Measurements from ENCODE around the gene BACE2.
"Not testable (repeated sequence)": the region's sequence is repeated elsewhere in the genome, so short reads cannot be mapped to it uniquely, and the experiment has no call there.

The BACE2 gene

DNA sequence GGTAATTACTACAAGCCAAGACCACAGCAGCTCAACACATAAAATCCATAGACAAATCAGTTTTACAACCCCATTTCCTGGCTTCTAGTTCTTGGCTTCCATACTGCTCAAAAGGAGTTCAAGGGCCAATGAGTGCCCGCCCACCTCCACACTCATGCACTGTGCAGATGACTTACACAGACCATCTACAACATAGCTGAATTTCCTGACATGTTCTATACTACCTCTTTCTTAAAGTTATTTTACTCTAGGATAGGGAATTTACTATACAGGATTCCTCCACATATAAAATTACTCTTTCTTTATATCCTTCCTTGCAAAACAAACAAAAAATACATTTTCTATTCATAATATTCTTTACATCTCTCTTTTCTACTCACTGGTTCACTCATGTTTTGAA, 14.6 kb downstream of the BACE2 start:
- H3K27ac ChIP-seq (ENCODE audit: low read depth, low read length, severe bottlenecking): no peak overlapping the region
- 86% methylated on average over 1 of the region's 1 CpG; no CpG with 5 or more reads in 1 of the 2 experiments for WGBS, 2 experiments (ENCODE audit: insufficient coverage in 2 of 2)
- H3K4me3 ChIP-seq (ENCODE audit: extremely low read depth, insufficient read depth, low read length, poor library complexity, severe bottlenecking): no peak overlapping the region
- H3K9me3 ChIP-seq (ENCODE audit: control insufficient read depth, low read length): peaks cover 12% of the 10 kb centered on the region
- H3K4me1 ChIP-seq (ENCODE audit: control insufficient read depth, insufficient read depth, low read length, poor library complexity, severe bottlenecking): peaks cover 8% of the 10 kb centered on the region
- H3K36me3 ChIP-seq (ENCODE audit: control insufficient read depth, insufficient read depth, low read length): no peaks in the 10 kb centered on the region

DNA sequence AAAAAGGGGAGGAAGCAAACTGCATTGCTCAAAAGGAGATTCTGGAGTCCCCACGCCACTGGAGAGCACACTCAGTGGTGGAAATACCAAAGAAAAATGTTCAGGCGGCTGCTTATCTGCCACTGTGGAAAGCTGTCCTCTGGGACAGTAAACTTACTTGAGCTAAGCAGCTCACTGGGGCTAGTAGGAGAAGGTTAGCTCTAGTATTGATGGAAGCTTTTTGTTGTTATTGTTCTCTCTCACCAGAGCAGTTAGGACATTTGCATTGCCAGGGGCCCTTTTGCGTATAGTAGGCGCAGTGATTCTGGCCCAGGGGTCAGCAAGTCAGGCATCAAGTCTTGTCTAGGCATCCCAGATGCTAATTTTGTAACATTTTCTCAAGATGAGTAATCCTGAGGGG, 15.6 kb downstream of the BACE2 start:
- 62 to 75% methylated on average over 2 to 4 of the region's 4 CpGs for WGBS, 2 experiments (ENCODE audit: insufficient coverage in 2 of 2)
- Histone ChIP-seq H3K9me3 (ENCODE audit: control insufficient read depth, low read length) (peaks cover 12% of the 10 kb centered on the region), H3K4me1 (ENCODE audit: control insufficient read depth, insufficient read depth, low read length, poor library complexity, severe bottlenecking) (peaks cover 6% of the 10 kb centered on the region), H3K36me3 (ENCODE audit: control insufficient read depth, insufficient read depth, low read length) (no peaks in the 10 kb centered on the region), H3K27ac (ENCODE audit: low read depth, low read length, severe bottlenecking) (no peak overlapping the region), H3K4me3 (ENCODE audit: extremely low read depth, insufficient read depth, low read length, poor library complexity, severe bottlenecking) (no peak overlapping the region)

DNA sequence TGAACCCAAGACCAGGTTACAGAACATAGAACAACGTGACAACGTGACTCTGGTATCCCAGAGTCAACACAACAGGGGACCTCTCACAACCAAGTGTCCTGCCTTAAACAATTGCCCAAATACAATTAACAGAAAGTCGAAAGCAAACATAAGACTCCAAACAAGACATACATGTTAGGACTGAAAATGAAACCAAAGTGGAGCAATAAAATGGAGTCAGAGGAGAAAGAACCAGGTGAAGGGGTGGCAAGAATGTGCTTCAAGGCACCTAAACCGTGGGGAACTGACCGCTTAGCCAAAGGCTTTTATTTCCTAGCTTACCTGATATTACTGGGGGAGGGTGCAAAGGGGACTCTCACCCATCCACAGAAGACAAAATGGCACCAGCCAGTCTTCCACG, 17.8 kb downstream of the BACE2 start:
- H3K27ac ChIP-seq (ENCODE audit: low read depth, low read length, severe bottlenecking): no peak overlapping the region
- WGBS, 2 experiments (ENCODE audit: insufficient coverage in 2 of 2): 93 to 94% methylated on average over 4 to 5 of the region's 6 CpGs

DNA sequence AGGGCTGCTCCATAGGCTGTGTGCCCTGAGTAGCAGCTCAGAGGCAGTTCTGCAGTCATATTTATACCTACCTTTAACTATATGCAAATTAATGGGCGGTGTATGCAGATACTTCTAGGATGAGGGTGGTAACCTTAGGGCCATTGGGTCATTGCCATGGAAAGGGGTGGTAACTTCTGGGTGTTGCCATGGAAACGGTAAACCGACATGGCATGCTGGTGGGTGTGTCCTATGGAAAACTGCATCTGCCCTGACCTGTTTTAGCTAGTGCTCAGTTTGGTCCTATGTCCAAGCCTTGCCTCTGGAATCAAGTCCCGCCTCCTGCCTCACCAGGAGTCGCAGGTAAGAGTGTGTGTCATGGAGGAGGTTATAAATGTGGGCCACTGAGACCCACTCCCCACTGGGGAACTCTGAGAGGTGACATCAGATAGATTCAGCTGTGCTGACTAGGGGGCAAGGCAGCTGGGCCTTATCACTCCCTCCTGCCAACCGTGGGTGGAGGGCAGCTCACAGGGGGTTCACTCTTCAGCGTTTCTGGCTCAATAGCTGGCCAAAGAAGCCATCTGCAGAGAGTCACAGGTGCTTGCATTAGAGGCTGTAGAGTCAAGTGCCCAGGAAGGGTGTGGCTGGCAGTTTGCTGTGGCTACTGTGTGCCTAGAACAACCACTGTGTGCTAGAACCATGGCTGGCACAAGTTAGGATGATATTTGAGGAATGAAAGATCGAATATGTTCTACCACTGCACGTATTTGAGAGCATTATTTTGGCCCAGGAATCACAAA, 19.0 kb downstream of the BACE2 start:
- 78 to 92% methylated on average over 6 to 7 of the region's 9 CpGs for WGBS, 2 experiments (ENCODE audit: insufficient coverage in 2 of 2)
- peaks cover 6% of the 10 kb centered on the region for H3K4me1 ChIP-seq (ENCODE audit: control insufficient read depth, insufficient read depth, low read length, poor library complexity, severe bottlenecking)
- no peaks in the 10 kb centered on the region for H3K36me3 ChIP-seq (ENCODE audit: control insufficient read depth, insufficient read depth, low read length)
- no peak overlapping the region for H3K4me3 ChIP-seq (ENCODE audit: extremely low read depth, insufficient read depth, low read length, poor library complexity, severe bottlenecking)
- H3K9me3 ChIP-seq (ENCODE audit: control insufficient read depth, low read length): peaks cover 10% of the 10 kb centered on the region
- no peak overlapping the region for H3K27ac ChIP-seq (ENCODE audit: low read depth, low read length, severe bottlenecking)

More for the DNA sequence above, 17.8 kb downstream of the BACE2 start:
- Histone ChIP-seq H3K4me1 (ENCODE audit: control insufficient read depth, insufficient read depth, low read length, poor library complexity, severe bottlenecking) (peaks cover 6% of the 10 kb centered on the region), H3K36me3 (ENCODE audit: control insufficient read depth, insufficient read depth, low read length) (no peaks in the 10 kb centered on the region), H3K4me3 (ENCODE audit: extremely low read depth, insufficient read depth, low read length, poor library complexity, severe bottlenecking) (no peak overlapping the region), H3K9me3 (ENCODE audit: control insufficient read depth, low read length) (peaks cover 16% of the 10 kb centered on the region)

DNA sequence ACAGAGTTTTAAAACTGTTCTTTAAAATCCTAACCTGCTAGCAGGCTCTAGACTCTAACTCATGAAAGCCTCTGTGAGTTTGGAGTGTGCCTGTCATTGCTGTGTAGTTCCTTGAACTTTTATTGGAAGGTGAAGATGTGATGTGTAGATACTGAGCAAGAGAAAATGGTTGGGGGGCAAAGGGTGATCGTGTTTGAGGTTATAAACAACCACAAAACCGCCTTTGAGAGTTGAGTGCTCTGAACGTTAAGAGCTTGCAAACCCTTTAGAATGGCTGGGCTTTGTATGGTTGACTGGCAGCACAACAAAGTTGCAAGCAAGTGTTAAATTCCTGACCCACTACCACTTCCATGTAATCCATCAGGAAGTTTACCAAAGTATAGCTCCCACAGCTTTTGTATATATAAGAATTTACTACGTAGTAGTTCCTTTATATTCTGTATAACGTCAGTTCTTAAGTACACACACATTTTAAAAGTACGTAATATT, 19.6 kb downstream of the BACE2 start:
- H3K9me3 ChIP-seq (ENCODE audit: control insufficient read depth, low read length): peaks cover 4% of the 10 kb centered on the region
- no peaks in the 10 kb centered on the region for H3K36me3 ChIP-seq (ENCODE audit: control insufficient read depth, insufficient read depth, low read length)
- no peak overlapping the region for H3K27ac ChIP-seq (ENCODE audit: low read depth, low read length, severe bottlenecking)
- H3K4me3 ChIP-seq (ENCODE audit: extremely low read depth, insufficient read depth, low read length, poor library complexity, severe bottlenecking): no peak overlapping the region
- H3K4me1 ChIP-seq (ENCODE audit: control insufficient read depth, insufficient read depth, low read length, poor library complexity, severe bottlenecking): peaks cover 6% of the 10 kb centered on the region
- 77 to 93% methylated on average over 3 to 4 of the region's 6 CpGs for WGBS, 2 experiments (ENCODE audit: insufficient coverage in 2 of 2)

DNA sequence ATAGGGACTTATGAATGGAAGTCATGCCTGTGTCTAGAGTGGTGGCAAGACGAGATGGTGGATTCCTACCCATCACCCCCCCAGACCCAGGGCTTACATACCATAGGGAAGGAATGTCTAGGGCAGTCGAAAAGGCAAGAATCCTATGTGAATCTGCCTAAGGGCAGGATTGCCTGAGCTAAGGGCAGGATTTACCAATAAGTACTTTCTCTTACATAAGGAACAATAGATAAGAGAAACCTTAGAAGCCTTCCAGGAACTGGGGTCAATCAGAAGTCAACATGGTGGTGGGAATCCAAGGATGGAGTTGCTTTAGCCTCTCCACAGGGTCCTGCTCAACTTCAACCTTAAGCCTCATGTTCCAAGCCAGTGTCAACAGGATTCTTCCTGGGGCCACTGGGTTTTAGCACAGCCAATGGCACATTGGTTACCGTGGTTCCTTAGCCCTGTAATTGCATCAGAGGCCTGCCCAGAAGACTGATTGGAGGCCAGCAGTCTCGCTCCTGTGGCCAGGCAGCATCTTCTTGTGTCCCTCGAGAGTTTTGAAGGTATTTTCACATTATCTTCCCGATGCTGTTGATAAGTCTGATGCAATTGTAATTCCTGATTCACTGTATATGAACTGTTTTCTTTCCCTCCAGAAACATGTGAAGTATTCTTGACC, 20.7 kb downstream of the BACE2 start:
- WGBS, 2 experiments (ENCODE audit: insufficient coverage in 2 of 2): 74 to 94% methylated on average over 2 to 4 of the region's 6 CpGs
- H3K4me3 ChIP-seq (ENCODE audit: extremely low read depth, insufficient read depth, low read length, poor library complexity, severe bottlenecking): no peak overlapping the region

DNA sequence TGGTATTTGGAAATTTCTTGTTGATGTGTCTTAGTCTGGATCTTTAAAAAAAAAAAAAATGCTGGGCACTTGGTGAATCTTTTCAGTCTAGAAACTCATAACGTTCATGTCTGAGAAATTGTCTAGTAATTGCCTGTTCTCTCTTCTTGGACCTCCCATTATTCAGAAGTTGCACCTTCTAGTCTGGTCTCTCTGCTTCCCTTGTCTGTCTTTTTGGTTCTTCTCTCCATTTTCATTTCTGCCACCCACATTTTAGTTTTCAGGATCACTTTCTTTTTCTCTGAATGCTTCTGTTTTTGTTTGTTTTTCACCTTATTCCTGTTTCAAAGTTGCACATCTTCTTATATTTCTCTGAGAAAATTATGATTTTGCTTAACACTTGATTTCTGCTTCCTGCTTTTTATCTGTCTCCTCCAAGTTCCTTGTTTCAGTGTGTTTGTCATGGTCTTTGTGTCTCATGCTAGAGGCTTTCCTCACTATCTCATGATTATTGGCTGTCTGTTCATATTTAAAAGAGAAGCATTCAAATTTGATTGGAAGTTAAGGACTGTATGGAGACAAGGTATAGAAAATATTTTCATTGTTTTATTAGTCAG, 21.3 kb downstream of the BACE2 start:
- 83 to 100% methylated on average over 1 of the region's 1 CpG for WGBS, 2 experiments (ENCODE audit: insufficient coverage in 2 of 2)
- no peaks in the 10 kb centered on the region for H3K4me1 ChIP-seq (ENCODE audit: control insufficient read depth, insufficient read depth, low read length, poor library complexity, severe bottlenecking)
- peaks cover 3% of the 10 kb centered on the region for H3K9me3 ChIP-seq (ENCODE audit: control insufficient read depth, low read length)
- H3K4me3 ChIP-seq (ENCODE audit: extremely low read depth, insufficient read depth, low read length, poor library complexity, severe bottlenecking): no peak overlapping the region
- H3K27ac ChIP-seq (ENCODE audit: low read depth, low read length, severe bottlenecking): no peak overlapping the region
- no peaks in the 10 kb centered on the region for H3K36me3 ChIP-seq (ENCODE audit: control insufficient read depth, insufficient read depth, low read length)

More for the DNA sequence above, 20.7 kb downstream of the BACE2 start:
- peaks cover 5% of the 10 kb centered on the region for H3K4me1 ChIP-seq (ENCODE audit: control insufficient read depth, insufficient read depth, low read length, poor library complexity, severe bottlenecking)
- H3K36me3 ChIP-seq (ENCODE audit: control insufficient read depth, insufficient read depth, low read length): no peaks in the 10 kb centered on the region
- H3K27ac ChIP-seq (ENCODE audit: low read depth, low read length, severe bottlenecking): no peak overlapping the region
- peaks cover 3% of the 10 kb centered on the region for H3K9me3 ChIP-seq (ENCODE audit: control insufficient read depth, low read length)

DNA sequence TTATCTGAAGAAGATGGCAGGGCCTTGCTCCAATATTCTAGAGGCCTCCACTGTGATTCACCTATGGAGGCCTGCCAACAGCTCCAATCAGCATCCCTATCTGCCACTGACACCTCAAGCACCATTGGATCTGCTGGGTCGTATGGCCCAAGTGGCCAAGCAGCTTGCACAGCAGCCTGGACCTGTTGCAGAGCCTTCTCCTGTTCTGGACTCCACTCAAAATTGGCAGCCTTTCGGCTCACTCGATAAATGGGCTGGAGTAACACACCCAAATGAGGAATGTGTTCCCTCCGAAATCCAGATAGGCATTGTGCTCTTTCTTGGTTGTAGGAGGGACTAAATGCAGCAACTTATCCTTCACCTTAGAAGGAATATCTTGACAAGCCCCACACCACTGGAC, 24.6 kb downstream of the BACE2 start:
- H3K4me3 ChIP-seq (ENCODE audit: extremely low read depth, insufficient read depth, low read length, poor library complexity, severe bottlenecking); H3K9me3 ChIP-seq (ENCODE audit: control insufficient read depth, low read length); H3K4me1 ChIP-seq (ENCODE audit: control insufficient read depth, insufficient read depth, low read length, poor library complexity, severe bottlenecking); H3K36me3 ChIP-seq (ENCODE audit: control insufficient read depth, insufficient read depth, low read length); H3K27ac ChIP-seq (ENCODE audit: low read depth, low read length, severe bottlenecking): not testable (repeated sequence)
- 67 to 91% methylated on average over 1 to 4 of the region's 4 CpGs for WGBS, 2 experiments (ENCODE audit: insufficient coverage in 2 of 2)

DNA sequence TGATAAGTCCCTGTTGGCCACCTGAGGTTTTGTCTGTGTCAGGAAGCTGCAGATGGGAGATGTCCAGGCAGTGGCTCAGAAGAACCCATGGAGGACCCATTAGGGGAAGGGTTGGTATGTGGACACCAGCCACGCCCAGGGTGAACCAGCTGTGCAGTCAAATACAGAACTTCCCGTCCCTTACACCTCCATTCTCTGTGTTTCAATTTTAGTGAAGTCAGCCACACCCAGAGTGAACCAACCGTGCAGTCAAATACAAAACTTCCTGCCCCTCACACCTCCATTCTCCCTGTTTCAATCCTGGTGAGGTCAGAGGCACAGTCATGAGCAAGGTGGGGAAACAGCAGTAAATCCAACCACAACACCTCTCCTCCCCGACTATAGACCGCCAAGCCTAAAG, 27.4 kb downstream of the BACE2 start:
- H3K36me3 ChIP-seq (ENCODE audit: control insufficient read depth, insufficient read depth, low read length): no peaks in the 10 kb centered on the region
- H3K4me1 ChIP-seq (ENCODE audit: control insufficient read depth, insufficient read depth, low read length, poor library complexity, severe bottlenecking): no peaks in the 10 kb centered on the region
- 90 to 100% methylated on average over 2 to 3 of the region's 5 CpGs for WGBS, 2 experiments (ENCODE audit: insufficient coverage in 2 of 2)
- no peak overlapping the region for H3K27ac ChIP-seq (ENCODE audit: low read depth, low read length, severe bottlenecking)
- H3K4me3 ChIP-seq (ENCODE audit: extremely low read depth, insufficient read depth, low read length, poor library complexity, severe bottlenecking): no peak overlapping the region
- H3K9me3 ChIP-seq (ENCODE audit: control insufficient read depth, low read length): no peaks in the 10 kb centered on the region

DNA sequence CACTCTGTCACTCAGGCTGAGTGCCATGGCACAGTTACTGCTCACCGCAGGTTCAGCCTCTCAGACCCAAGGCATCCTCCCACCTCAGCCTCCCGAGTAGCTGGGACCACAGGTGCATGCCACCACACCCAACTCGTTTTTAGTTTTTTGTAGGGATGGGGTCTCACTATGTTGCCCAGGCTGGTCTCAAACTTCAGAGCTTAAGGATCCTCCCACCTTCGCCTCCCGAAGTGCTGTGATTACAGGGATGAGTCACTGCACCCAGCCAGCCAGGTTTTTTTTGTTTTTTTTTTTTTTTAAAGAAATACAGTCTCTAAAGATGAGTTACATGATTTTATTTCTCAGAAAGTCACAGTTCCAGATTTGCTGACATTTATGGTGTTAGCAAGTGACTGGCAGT, 29.0 kb downstream of the BACE2 start:
- H3K9me3 ChIP-seq (ENCODE audit: control insufficient read depth, low read length): no peaks in the 10 kb centered on the region
- H3K4me1 ChIP-seq (ENCODE audit: control insufficient read depth, insufficient read depth, low read length, poor library complexity, severe bottlenecking): no peaks in the 10 kb centered on the region
- no peaks in the 10 kb centered on the region for H3K36me3 ChIP-seq (ENCODE audit: control insufficient read depth, insufficient read depth, low read length)
- no peak overlapping the region for H3K4me3 ChIP-seq (ENCODE audit: extremely low read depth, insufficient read depth, low read length, poor library complexity, severe bottlenecking)
- 86 to 100% methylated on average over 1 to 2 of the region's 5 CpGs for WGBS, 2 experiments (ENCODE audit: insufficient coverage in 2 of 2)
- H3K27ac ChIP-seq (ENCODE audit: low read depth, low read length, severe bottlenecking): no peak overlapping the region
